ENCODE data around the gene TIMM23B.
"Not testable (repeated sequence)": the region's sequence is repeated elsewhere in the genome, so short reads cannot be mapped to it uniquely, and the experiment has no call there.

DNA sequence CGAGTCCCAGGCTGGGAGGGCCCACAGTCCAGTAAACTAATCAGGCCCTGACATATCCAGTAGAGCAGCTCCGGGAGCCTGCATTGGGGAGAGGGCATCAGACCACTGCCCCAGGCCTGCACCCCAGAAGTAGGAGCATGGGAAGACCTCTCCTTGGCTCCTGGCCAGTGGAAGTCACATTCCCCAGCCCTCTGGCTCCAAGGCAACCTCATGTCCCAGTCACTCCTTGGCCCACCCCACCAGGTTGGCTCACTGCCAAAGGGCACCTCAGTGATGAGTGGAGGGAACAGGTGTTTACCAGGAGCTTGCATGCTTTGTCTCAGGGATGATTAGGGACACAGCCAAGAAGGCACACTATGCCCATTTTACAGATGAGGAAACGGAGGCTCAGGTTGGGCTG is 77.4 kb downstream of the TIMM23B start:
- TF ChIP-seq POLR2A (IDR thresholded peaks at IDR 0.05): not testable (repeated sequence)
- TF ChIP-seq, protein P1, sequence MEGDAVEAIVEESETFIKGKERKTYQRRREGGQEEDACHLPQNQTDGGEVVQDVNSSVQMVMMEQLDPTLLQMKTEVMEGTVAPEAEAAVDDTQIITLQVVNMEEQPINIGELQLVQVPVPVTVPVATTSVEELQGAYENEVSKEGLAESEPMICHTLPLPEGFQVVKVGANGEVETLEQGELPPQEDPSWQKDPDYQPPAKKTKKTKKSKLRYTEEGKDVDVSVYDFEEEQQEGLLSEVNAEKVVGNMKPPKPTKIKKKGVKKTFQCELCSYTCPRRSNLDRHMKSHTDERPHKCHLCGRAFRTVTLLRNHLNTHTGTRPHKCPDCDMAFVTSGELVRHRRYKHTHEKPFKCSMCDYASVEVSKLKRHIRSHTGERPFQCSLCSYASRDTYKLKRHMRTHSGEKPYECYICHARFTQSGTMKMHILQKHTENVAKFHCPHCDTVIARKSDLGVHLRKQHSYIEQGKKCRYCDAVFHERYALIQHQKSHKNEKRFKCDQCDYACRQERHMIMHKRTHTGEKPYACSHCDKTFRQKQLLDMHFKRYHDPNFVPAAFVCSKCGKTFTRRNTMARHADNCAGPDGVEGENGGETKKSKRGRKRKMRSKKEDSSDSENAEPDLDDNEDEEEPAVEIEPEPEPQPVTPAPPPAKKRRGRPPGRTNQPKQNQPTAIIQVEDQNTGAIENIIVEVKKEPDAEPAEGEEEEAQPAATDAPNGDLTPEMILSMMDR (IDR thresholded peaks at IDR 0.05): not testable (repeated sequence)
